Upper lobe of left lung (tissue), 4 donors: ENCODE measurements around the gene TMEM39B.

ENCODE experiments used
- CTCF ChIP-seq, 6 experiments: fragments of 450-650 bp in 4 of 6; fragments of 200-600 bp in 2 of 6; sonication (generic) in 2 of 6; IDR thresholded peaks; one replicate each; pipeline ENCODE4 v1.5.1; 2016 to 2019; ENCODE audit warnings: antibody characterized with exemption in 6 of 6
- POLR2A ChIP-seq, 4 donors: fragments of 450-650 bp; IDR thresholded peaks; one replicate each; pipeline ENCODE4 v1.5.1; 2016 to 2017; ENCODE audit warnings: antibody characterized with exemption in 4 of 4, mild to moderate bottlenecking in 2 of 4
- POLR2AphosphoS5 ChIP-seq, 2 donors: sonication (generic); formaldehyde crosslinking; IDR thresholded peaks; one replicate each; pipeline ENCODE4 v1.5.1; 2017; ENCODE audit warnings: antibody characterized with exemption in 2 of 2

- TF ChIP-seq POLR2A (IDR thresholded peaks at IDR 0.05) (no peak), CTCF (IDR thresholded peaks at IDR 0.05) (no peak), POLR2AphosphoS5 (IDR thresholded peaks at IDR 0.05) (no peak)
These were observed 55.7 kb downstream of the TMEM39B start for GRCh38 chr1:32128479-32128878.
